GM23338 (cell line): ENCODE results near the gene INPP4B. TPM values are rescaled to one million over a fixed set of nuclear protein-coding genes. Genes with fewer than 3 reads are reported as not detected.

Experiments
- ATAC-seq: fragments of 200-7000 bp; cut with Tn5 transposase; 3 replicates; pipeline ENCODE4 v1.9.1; 2020
- DNase-seq: peaks from one replicate; pipeline ENCODE4 v3.0.0-alpha.2; 2015; ENCODE audit warnings: low spot score
- H2AFZ ChIP-seq: fragments of 200-600 bp; sonication (generic); 2 replicates; pipeline ENCODE4 v1.8.0; 2016; ENCODE audit warnings: antibody characterized with exemption, mild to moderate bottlenecking, moderate library complexity
- H3F3A ChIP-seq: fragments of 200-600 bp; sonication (generic); replicated peaks from 2 replicates; pipeline ENCODE4 v1.8.0; 2017; ENCODE audit warnings: antibody characterized with exemption, mixed run types, low read depth
- H3K27ac ChIP-seq: fragments of 200-600 bp; sonication (generic); 2 replicates; pipeline ENCODE4 v1.6.1; 2016; ENCODE audit warnings: low read depth
- H3K27me3 ChIP-seq: fragments of 200-600 bp; sonication (generic); 2 replicates; pipeline ENCODE4 v1.8.0; 2016; ENCODE audit warnings: mild to moderate bottlenecking, mixed run types, moderate library complexity; ENCODE audit not compliant: insufficient read depth
- H3K36me3 ChIP-seq: fragments of 200-600 bp; sonication (generic); 2 replicates; pipeline ENCODE4 v1.8.0; 2016; ENCODE audit warnings: mild to moderate bottlenecking; ENCODE audit not compliant: insufficient read depth
- H3K4me1 ChIP-seq: fragments of 200-600 bp; sonication (generic); 2 replicates; pipeline ENCODE4 v1.8.0; 2016; ENCODE audit warnings: mild to moderate bottlenecking, moderate library complexity; ENCODE audit not compliant: insufficient read depth
- H3K4me2 ChIP-seq: fragments of 200-600 bp; sonication (generic); 2 replicates; pipeline ENCODE4 v1.7.1; 2017; ENCODE audit warnings: mixed run types
- H3K4me3 ChIP-seq: fragments of 200-600 bp; sonication (generic); 2 replicates; pipeline ENCODE4 v1.6.1; 2016; ENCODE audit warnings: mixed run types
- H3K79me2 ChIP-seq: fragments of 200-600 bp; sonication (generic); replicated peaks from 2 replicates; pipeline ENCODE4 v1.8.0; 2017; ENCODE audit warnings: mild to moderate bottlenecking; ENCODE audit not compliant: insufficient read depth
- H3K9me2 ChIP-seq: fragments of 200-600 bp; sonication (generic); 2 replicates; pipeline ENCODE4 v1.8.0; 2017; ENCODE audit not compliant: insufficient read depth
- H4K20me1 ChIP-seq: fragments of 200-600 bp; sonication (generic); replicated peaks from 2 replicates; pipeline ENCODE4 v1.8.0; 2017; ENCODE audit warnings: mild to moderate bottlenecking; ENCODE audit not compliant: insufficient read depth
- H3K27ac Mint-ChIP-seq: 2 replicates; pipeline ENCODE4 v1.8.0; 2020; ENCODE audit warnings: inconsistent platforms, mild to moderate bottlenecking, moderate library complexity, mixed read lengths
- H3K27me3 Mint-ChIP-seq: 3 replicates; pipeline ENCODE4 v1.8.0; 2022; ENCODE audit warnings: low read depth, mild to moderate bottlenecking, moderate library complexity, mixed read lengths, inconsistent platforms; ENCODE audit not compliant: insufficient read depth, poor library complexity
- H3K36me3 Mint-ChIP-seq: 3 replicates; pipeline ENCODE4 v1.8.0; 2021; ENCODE audit warnings: low read depth, mild to moderate bottlenecking, inconsistent platforms, moderate library complexity, mixed read lengths
- H3K4me1 Mint-ChIP-seq: 3 replicates; pipeline ENCODE4 v1.8.0; 2020; ENCODE audit warnings: mild to moderate bottlenecking, inconsistent platforms, mixed read lengths
- H3K4me3 Mint-ChIP-seq: 3 replicates; pipeline ENCODE4 v1.8.0; 2021; ENCODE audit warnings: moderate library complexity, mild to moderate bottlenecking, inconsistent platforms, mixed read lengths
- H3K9me3 Mint-ChIP-seq: 3 replicates; pipeline ENCODE4 v1.8.0; 2020; ENCODE audit warnings: moderate library complexity, mild to moderate bottlenecking, inconsistent platforms, mixed read lengths
- EZH2phosphoT487 ChIP-seq: fragments of 200-600 bp; sonication (generic); IDR thresholded peaks from one replicate; pipeline ENCODE4 v1.8.1; 2018; ENCODE audit warnings: antibody characterized with exemption; ENCODE audit not compliant: unreplicated experiment
- JUNB ChIP-seq: IDR thresholded peaks from one replicate; pipeline ENCODE4 v1.6.1; 2016; ENCODE audit warnings: antibody characterized with exemption; ENCODE audit not compliant: unreplicated experiment
- NANOG ChIP-seq: IDR thresholded peaks from 2 replicates; pipeline ENCODE4 v1.6.1; 2016; ENCODE audit warnings: antibody characterized with exemption, borderline replicate concordance
- STAT1 ChIP-seq: IDR thresholded peaks from one replicate; pipeline ENCODE4 v1.6.1; 2016; ENCODE audit warnings: antibody characterized with exemption; ENCODE audit not compliant: unreplicated experiment
- ZNF114 ChIP-seq: fragments of 250-450 bp; sonication (Bioruptor Pico); IDR thresholded peaks from 2 replicates; pipeline ENCODE4 v1.5.0; 2020; ENCODE audit warnings: mild to moderate bottlenecking, moderate library complexity
- ZNF331 ChIP-seq: fragments of 250-450 bp; sonication (Bioruptor Pico); IDR thresholded peaks from 2 replicates; pipeline ENCODE4 v1.5.0; 2020; ENCODE audit warnings: low read depth, mild to moderate bottlenecking, moderate library complexity
- polyA plus RNA-seq: library from polyadenylated mRNA; unstranded; fragments of >200 nt; fragmentation: Nextera tagmentation; extraction: Ambion mirVana; gene quantifications from 2 replicates; pipeline ENCODE4 v1.2.1, GENCODE V29; 2016
- total RNA-seq: library from RNA; depleted of rRNA; stranded (reverse); fragments of >200 nt; shearing (Covaris generic); gene quantifications from 2 replicates; pipeline ENCODE4 v1.2.3, GENCODE V29; 2014
- TF ChIP-seq, protein P1 (sequence below): IDR thresholded peaks from one replicate; pipeline ENCODE4 v1.6.1; 2018; ENCODE audit warnings: antibody characterized with exemption; ENCODE audit not compliant: unreplicated experiment
- TF ChIP-seq, protein P2 (sequence below), 2 experiments: fragments of 200-600 bp in 1 of 2; sonication (generic) in 1 of 2; conservative IDR thresholded peaks; 2 replicates each; pipeline versions ENCODE4 v1.5.1 to v1.6.1; 2016 to 2017; ENCODE audit warnings: antibody characterized with exemption in 2 of 2, low read depth in 2 of 2, mild to moderate bottlenecking in 2 of 2, moderate library complexity in 1 of 2
- TF ChIP-seq, protein P3 (sequence below): fragments of 250-450 bp; sonication (Bioruptor Pico); IDR thresholded peaks from 2 replicates; pipeline ENCODE4 v1.5.0; 2020; ENCODE audit warnings: mild to moderate bottlenecking, moderate library complexity
- TF ChIP-seq, protein P4 (sequence below): IDR thresholded peaks from 2 replicates; pipeline ENCODE4 v1.6.1; 2016; ENCODE audit warnings: antibody characterized with exemption

The INPP4B gene
- total and polyA plus RNA-seq, 2 experiments from 2014 or later, result 0.11 to 0.14 TPM

- TF ChIP-seq STAT1 (no peak), NANOG (no peak), EZH2phosphoT487 (no peak), ZNF331 (no peak), JUNB (no peak), ZNF114 (no peak)
- TF ChIP-seq, protein P1, sequence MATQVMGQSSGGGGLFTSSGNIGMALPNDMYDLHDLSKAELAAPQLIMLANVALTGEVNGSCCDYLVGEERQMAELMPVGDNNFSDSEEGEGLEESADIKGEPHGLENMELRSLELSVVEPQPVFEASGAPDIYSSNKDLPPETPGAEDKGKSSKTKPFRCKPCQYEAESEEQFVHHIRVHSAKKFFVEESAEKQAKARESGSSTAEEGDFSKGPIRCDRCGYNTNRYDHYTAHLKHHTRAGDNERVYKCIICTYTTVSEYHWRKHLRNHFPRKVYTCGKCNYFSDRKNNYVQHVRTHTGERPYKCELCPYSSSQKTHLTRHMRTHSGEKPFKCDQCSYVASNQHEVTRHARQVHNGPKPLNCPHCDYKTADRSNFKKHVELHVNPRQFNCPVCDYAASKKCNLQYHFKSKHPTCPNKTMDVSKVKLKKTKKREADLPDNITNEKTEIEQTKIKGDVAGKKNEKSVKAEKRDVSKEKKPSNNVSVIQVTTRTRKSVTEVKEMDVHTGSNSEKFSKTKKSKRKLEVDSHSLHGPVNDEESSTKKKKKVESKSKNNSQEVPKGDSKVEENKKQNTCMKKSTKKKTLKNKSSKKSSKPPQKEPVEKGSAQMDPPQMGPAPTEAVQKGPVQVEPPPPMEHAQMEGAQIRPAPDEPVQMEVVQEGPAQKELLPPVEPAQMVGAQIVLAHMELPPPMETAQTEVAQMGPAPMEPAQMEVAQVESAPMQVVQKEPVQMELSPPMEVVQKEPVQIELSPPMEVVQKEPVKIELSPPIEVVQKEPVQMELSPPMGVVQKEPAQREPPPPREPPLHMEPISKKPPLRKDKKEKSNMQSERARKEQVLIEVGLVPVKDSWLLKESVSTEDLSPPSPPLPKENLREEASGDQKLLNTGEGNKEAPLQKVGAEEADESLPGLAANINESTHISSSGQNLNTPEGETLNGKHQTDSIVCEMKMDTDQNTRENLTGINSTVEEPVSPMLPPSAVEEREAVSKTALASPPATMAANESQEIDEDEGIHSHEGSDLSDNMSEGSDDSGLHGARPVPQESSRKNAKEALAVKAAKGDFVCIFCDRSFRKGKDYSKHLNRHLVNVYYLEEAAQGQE, result no peak
- TF ChIP-seq, protein P2, sequence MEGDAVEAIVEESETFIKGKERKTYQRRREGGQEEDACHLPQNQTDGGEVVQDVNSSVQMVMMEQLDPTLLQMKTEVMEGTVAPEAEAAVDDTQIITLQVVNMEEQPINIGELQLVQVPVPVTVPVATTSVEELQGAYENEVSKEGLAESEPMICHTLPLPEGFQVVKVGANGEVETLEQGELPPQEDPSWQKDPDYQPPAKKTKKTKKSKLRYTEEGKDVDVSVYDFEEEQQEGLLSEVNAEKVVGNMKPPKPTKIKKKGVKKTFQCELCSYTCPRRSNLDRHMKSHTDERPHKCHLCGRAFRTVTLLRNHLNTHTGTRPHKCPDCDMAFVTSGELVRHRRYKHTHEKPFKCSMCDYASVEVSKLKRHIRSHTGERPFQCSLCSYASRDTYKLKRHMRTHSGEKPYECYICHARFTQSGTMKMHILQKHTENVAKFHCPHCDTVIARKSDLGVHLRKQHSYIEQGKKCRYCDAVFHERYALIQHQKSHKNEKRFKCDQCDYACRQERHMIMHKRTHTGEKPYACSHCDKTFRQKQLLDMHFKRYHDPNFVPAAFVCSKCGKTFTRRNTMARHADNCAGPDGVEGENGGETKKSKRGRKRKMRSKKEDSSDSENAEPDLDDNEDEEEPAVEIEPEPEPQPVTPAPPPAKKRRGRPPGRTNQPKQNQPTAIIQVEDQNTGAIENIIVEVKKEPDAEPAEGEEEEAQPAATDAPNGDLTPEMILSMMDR (conservative IDR thresholded peaks at IDR 0.05; ENCODE audit: low read depth in 2 of 2), result no peak
- TF ChIP-seq, protein P3, sequence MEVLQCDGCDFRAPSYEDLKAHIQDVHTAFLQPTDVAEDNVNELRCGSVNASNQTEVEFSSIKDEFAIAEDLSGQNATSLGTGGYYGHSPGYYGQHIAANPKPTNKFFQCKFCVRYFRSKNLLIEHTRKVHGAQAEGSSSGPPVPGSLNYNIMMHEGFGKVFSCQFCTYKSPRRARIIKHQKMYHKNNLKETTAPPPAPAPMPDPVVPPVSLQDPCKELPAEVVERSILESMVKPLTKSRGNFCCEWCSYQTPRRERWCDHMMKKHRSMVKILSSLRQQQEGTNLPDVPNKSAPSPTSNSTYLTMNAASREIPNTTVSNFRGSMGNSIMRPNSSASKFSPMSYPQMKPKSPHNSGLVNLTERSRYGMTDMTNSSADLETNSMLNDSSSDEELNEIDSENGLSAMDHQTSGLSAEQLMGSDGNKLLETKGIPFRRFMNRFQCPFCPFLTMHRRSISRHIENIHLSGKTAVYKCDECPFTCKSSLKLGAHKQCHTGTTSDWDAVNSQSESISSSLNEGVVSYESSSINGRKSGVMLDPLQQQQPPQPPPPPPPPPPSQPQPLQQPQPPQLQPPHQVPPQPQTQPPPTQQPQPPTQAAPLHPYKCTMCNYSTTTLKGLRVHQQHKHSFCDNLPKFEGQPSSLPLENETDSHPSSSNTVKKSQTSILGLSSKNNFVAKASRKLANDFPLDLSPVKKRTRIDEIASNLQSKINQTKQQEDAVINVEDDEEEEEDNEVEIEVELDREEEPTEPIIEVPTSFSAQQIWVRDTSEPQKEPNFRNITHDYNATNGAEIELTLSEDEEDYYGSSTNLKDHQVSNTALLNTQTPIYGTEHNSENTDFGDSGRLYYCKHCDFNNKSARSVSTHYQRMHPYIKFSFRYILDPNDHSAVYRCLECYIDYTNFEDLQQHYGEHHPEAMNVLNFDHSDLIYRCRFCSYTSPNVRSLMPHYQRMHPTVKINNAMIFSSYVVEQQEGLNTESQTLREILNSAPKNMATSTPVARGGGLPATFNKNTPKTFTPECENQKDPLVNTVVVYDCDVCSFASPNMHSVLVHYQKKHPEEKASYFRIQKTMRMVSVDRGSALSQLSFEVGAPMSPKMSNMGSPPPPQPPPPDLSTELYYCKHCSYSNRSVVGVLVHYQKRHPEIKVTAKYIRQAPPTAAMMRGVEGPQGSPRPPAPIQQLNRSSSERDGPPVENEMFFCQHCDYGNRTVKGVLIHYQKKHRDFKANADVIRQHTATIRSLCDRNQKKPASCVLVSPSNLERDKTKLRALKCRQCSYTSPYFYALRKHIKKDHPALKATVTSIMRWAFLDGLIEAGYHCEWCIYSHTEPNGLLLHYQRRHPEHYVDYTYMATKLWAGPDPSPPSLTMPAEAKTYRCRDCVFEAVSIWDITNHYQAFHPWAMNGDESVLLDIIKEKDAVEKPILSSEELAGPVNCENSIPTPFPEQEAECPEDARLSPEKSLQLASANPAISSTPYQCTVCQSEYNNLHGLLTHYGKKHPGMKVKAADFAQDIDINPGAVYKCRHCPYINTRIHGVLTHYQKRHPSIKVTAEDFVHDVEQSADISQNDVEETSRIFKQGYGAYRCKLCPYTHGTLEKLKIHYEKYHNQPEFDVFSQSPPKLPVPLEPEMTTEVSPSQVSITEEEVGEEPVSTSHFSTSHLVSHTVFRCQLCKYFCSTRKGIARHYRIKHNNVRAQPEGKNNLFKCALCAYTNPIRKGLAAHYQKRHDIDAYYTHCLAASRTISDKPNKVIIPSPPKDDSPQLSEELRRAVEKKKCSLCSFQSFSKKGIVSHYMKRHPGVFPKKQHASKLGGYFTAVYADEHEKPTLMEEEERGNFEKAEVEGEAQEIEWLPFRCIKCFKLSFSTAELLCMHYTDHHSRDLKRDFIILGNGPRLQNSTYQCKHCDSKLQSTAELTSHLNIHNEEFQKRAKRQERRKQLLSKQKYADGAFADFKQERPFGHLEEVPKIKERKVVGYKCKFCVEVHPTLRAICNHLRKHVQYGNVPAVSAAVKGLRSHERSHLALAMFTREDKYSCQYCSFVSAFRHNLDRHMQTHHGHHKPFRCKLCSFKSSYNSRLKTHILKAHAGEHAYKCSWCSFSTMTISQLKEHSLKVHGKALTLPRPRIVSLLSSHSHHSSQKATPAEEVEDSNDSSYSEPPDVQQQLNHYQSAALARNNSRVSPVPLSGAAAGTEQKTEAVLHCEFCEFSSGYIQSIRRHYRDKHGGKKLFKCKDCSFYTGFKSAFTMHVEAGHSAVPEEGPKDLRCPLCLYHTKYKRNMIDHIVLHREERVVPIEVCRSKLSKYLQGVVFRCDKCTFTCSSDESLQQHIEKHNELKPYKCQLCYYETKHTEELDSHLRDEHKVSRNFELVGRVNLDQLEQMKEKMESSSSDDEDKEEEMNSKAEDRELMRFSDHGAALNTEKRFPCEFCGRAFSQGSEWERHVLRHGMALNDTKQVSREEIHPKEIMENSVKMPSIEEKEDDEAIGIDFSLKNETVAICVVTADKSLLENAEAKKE (CRISPR knock-in tag), result no peak
- TF ChIP-seq, protein P4, sequence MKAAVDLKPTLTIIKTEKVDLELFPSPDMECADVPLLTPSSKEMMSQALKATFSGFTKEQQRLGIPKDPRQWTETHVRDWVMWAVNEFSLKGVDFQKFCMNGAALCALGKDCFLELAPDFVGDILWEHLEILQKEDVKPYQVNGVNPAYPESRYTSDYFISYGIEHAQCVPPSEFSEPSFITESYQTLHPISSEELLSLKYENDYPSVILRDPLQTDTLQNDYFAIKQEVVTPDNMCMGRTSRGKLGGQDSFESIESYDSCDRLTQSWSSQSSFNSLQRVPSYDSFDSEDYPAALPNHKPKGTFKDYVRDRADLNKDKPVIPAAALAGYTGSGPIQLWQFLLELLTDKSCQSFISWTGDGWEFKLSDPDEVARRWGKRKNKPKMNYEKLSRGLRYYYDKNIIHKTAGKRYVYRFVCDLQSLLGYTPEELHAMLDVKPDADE, result no peak
- H3K9me2 ChIP-seq, result no peaks in the 10 kb centered on the region
- Mint-ChIP-seq H3K27ac (no peak overlapping the region), H3K27me3 (no peaks in the 10 kb centered on the region), H3K36me3 (no peaks in the 10 kb centered on the region), H3K4me1 (no peaks in the 10 kb centered on the region), H3K4me3 (no peak overlapping the region), H3K9me3 (no peaks in the 10 kb centered on the region)
- no peaks in the 10 kb centered on the region for H3K36me3 ChIP-seq
- DNase-seq (no peak), ATAC-seq (no peak)
- H3K4me2 ChIP-seq, result no peak overlapping the region
- no peak overlapping the region for H2AFZ ChIP-seq
- H4K20me1 ChIP-seq, result no peaks in the 10 kb centered on the region
- no peaks in the 10 kb centered on the region for H3K27me3 ChIP-seq
- no peaks in the 10 kb centered on the region for H3F3A ChIP-seq
- no peaks in the 10 kb centered on the region for H3K4me1 ChIP-seq
- H3K4me3 ChIP-seq, result no peak overlapping the region
- no peaks in the 10 kb centered on the region for H3K79me2 ChIP-seq
- H3K27ac ChIP-seq, result no peak overlapping the region
Measured at GRCh38 chr4:142818476-142818875, 27.6 kb downstream of the INPP4B start.
